HepG2 (cell line): ENCODE data around the gene TMEM129. TPM values are rescaled to one million over a fixed set of nuclear protein-coding genes. Genes with fewer than 3 reads are reported as not detected.

Experiments
- CBFB ChIP-seq: sonication (generic); formaldehyde crosslinking; IDR thresholded peaks from 2 replicates; pipeline ENCODE4 v1.4.0; 2020; ENCODE audit warnings: missing genetic modification reagents
- ESRRA ChIP-seq: sonication (generic); formaldehyde crosslinking; IDR thresholded peaks from 2 replicates; pipeline ENCODE4 v1.5.1; 2020; ENCODE audit warnings: mild to moderate bottlenecking, low read depth, missing genetic modification reagents
- ETV5 ChIP-seq: IDR thresholded peaks from 2 replicates; pipeline ENCODE4 v1.6.1; 2018; ENCODE audit warnings: missing biosample characterization, missing genetic modification reagents, inconsistent platforms, borderline replicate concordance
- FIP1L1 ChIP-seq: fragments of 200-400 bp; formaldehyde crosslinking; IDR thresholded peaks from 2 replicates; pipeline ENCODE4 v1.6.1; 2018; ENCODE audit warnings: low read depth, mild to moderate bottlenecking, low read length, moderate library complexity, borderline replicate concordance; ENCODE audit not compliant: insufficient read depth
- HCFC1 ChIP-seq: fragments of 150-350 bp; IDR thresholded peaks from 2 replicates; pipeline ENCODE4 v1.6.1; 2014; ENCODE audit warnings: low read depth, low read length
- HNRNPUL1 ChIP-seq: fragments of 200-400 bp; formaldehyde crosslinking; IDR thresholded peaks from 2 replicates; pipeline ENCODE4 v1.6.1; 2017; ENCODE audit warnings: low read depth, mild to moderate bottlenecking, low read length, moderate library complexity
- NFKBIZ ChIP-seq: IDR thresholded peaks from 2 replicates; pipeline ENCODE4 v1.6.1; 2018; ENCODE audit warnings: missing genetic modification reagents, missing compliant biosample characterization
- NR2C2 ChIP-seq: sonication (generic); formaldehyde crosslinking; IDR thresholded peaks from 2 replicates; pipeline ENCODE4 v1.4.0; 2020; ENCODE audit warnings: missing genetic modification reagents, mild to moderate bottlenecking, moderate library complexity, borderline replicate concordance
- PHB2 ChIP-seq: fragments of 450-650 bp; IDR thresholded peaks from 2 replicates; pipeline ENCODE4 v1.6.1; 2018; ENCODE audit not compliant: partially characterized antibody
- SIN3B ChIP-seq: fragments of 150-350 bp; IDR thresholded peaks from 2 replicates; pipeline ENCODE4 v1.6.1; 2014; ENCODE audit warnings: low read length
- SNAI1 ChIP-seq: sonication (generic); formaldehyde crosslinking; IDR thresholded peaks from 2 replicates; pipeline ENCODE4 v1.5.0; 2020; ENCODE audit warnings: mild to moderate bottlenecking, missing genetic modification reagents, borderline replicate concordance
- SP1 ChIP-seq, 2 experiments: fragments of 450-650 bp in 1 of 2; sonication (generic) in 1 of 2; formaldehyde crosslinking in 1 of 2; IDR thresholded peaks; 2 replicates each; pipeline versions ENCODE4 v1.4.0 to v1.6.1; 2016 to 2020; ENCODE audit warnings: missing genetic modification reagents in 1 of 2
- TRIM24 ChIP-seq: sonication (generic); formaldehyde crosslinking; IDR thresholded peaks from 2 replicates; pipeline ENCODE4 v1.8.0; 2022; ENCODE audit warnings: mild to moderate bottlenecking, missing genetic modification reagents
- ZNF20 ChIP-seq: sonication (generic); formaldehyde crosslinking; IDR thresholded peaks from 2 replicates; pipeline ENCODE4 v1.4.0; 2020; ENCODE audit warnings: mild to moderate bottlenecking, moderate library complexity, missing genetic modification reagents
- ZNF33A ChIP-seq: sonication (generic); formaldehyde crosslinking; IDR thresholded peaks from 2 replicates; pipeline ENCODE4 v1.5.1; 2020; ENCODE audit warnings: missing genetic modification reagents, mild to moderate bottlenecking, moderate library complexity, borderline replicate concordance
- ZNF543 ChIP-seq: sonication (generic); formaldehyde crosslinking; IDR thresholded peaks from 2 replicates; pipeline ENCODE4 v1.4.0; 2020; ENCODE audit warnings: mild to moderate bottlenecking, missing genetic modification reagents
- ZNF558 ChIP-seq: sonication (generic); formaldehyde crosslinking; IDR thresholded peaks from 2 replicates; pipeline ENCODE4 v1.9.0; 2022; ENCODE audit warnings: mild to moderate bottlenecking, missing genetic modification reagents, borderline replicate concordance
- ZNF720 ChIP-seq: sonication (generic); formaldehyde crosslinking; IDR thresholded peaks from 2 replicates; pipeline ENCODE4 v1.4.0; 2020; ENCODE audit warnings: missing genetic modification reagents
- ZSCAN9 ChIP-seq: IDR thresholded peaks from 2 replicates; pipeline ENCODE4 v1.6.1; 2016; ENCODE audit warnings: borderline replicate concordance
- polyA plus RNA-seq, 8 experiments: library from polyadenylated mRNA; depleted of rRNA in 3 of 8; stranded (reverse) in 7 of 8; unstranded in 1 of 8; fragments of >200 nt; fragmentation: Illumina TruSeq in 4 of 8; extraction: Trizol in 4 of 8; gene quantifications; 2 replicates each; pipeline versions ENCODE4 v1.2.1 to v1.2.3, GENCODE V29; 2011 to 2016; ENCODE audit warnings: low read depth in 4 of 8, missing spikeins in 1 of 8, mixed read lengths in 1 of 8; ENCODE audit not compliant: insufficient read depth in 1 of 8
- total RNA-seq, 5 experiments: library from RNA; depleted of rRNA; stranded (reverse); fragments of >200 nt; fragmentation: Illumina TruSeq; extraction: Trizol; gene quantifications; 2 replicates each; pipeline ENCODE4 v1.2.3, GENCODE V29; 2016; ENCODE audit warnings: low read depth in 1 of 5
- TF ChIP-seq, protein P1 (sequence below): sonication (generic); formaldehyde crosslinking; IDR thresholded peaks from 2 replicates; pipeline ENCODE4 v1.4.0; 2020; ENCODE audit warnings: mild to moderate bottlenecking, missing genetic modification reagents
- TF ChIP-seq, protein P2 (sequence below): sonication (generic); formaldehyde crosslinking; IDR thresholded peaks from 2 replicates; pipeline ENCODE4 v1.4.0; 2020; ENCODE audit warnings: mild to moderate bottlenecking, missing genetic modification reagents, borderline replicate concordance
- TF ChIP-seq, protein P3 (sequence below): IDR thresholded peaks from 2 replicates; pipeline ENCODE4 v1.6.1; 2012; ENCODE audit warnings: low read length, improper control_type of control experiment

TMEM129 gene
- total and polyA plus RNA-seq, 2 of the 13 experiments (the other 11 are each of a cell fraction or from before 2014, with no cell fraction given), result 19.0 to 25.8 TPM

DNA sequence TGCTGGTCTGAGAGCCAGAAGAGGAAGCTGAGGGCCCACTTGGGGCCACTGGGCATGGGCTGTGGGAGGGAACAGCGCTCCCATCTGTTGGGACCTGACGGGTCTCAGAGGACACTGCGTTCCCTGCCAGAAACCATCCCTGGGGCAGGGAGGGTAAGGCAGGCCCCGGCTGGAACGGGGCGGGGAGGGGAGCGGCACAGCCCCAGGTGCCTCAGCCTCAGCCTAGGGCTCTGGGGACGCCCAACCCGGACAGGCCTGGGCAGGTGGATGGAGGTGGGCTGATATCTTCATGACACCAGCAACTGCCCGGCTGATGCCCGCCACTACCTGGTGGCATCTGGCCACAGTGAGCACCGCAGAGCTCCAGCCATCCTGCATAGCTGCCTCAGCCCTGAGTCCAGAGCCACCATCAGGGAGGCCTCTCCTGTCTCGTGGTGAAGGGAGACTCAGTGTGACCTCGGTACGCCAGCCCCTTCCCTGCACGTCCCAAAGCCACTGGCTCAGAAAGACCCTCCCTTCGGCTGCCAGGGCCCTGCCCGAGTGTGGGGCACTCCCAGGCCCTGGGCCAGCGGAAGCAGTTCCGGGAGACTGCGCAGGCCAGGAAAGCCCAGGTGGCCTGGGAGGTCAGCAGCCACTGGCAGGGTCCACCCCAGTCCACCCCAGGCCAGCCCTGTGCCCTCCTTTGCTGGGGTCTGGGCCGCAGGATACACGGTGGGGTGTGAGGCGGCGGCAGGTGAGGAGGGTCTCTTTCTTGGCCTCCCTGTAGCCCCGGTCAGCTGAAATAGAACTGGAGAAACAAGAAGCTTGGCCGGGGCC is 37.4 kb upstream of the TMEM129 start (continued):
- TF ChIP-seq ZNF543 (0 out of 2 replicates have a peak, but pooled peaks have one; percentile 26), HNRNPUL1 (no peak), SP1 (IDR thresholded peaks at IDR 0.05) (no peak), SP1 (CRISPR knock-in tag; IDR thresholded peaks at IDR 0.05) (no peak), ETV5 (CRISPR knock-in tag) (no peak), ZNF558 (CRISPR knock-in tag) (0 out of 2 replicates have a peak, but pooled peaks have one; percentile 43), ZNF720 (CRISPR knock-in tag) (no peak), NR2C2 (CRISPR knock-in tag) (no peak), ZSCAN9 (CRISPR knock-in tag) (no peak), ZNF33A (CRISPR knock-in tag) (no peak), NFKBIZ (no peak), SNAI1 (CRISPR knock-in tag) (no peak), FIP1L1 (no peak), SIN3B (no peak), ESRRA (CRISPR knock-in tag) (no peak), PHB2 (no peak), CBFB (CRISPR knock-in tag) (no peak), ZNF20 (no peak), HCFC1 (no peak), TRIM24 (CRISPR knock-in tag) (no peak)
- TF ChIP-seq, protein P1, sequence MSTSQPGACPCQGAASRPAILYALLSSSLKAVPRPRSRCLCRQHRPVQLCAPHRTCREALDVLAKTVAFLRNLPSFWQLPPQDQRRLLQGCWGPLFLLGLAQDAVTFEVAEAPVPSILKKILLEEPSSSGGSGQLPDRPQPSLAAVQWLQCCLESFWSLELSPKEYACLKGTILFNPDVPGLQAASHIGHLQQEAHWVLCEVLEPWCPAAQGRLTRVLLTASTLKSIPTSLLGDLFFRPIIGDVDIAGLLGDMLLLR (CRISPR knock-in tag), result no peak
- TF ChIP-seq, protein P2, sequence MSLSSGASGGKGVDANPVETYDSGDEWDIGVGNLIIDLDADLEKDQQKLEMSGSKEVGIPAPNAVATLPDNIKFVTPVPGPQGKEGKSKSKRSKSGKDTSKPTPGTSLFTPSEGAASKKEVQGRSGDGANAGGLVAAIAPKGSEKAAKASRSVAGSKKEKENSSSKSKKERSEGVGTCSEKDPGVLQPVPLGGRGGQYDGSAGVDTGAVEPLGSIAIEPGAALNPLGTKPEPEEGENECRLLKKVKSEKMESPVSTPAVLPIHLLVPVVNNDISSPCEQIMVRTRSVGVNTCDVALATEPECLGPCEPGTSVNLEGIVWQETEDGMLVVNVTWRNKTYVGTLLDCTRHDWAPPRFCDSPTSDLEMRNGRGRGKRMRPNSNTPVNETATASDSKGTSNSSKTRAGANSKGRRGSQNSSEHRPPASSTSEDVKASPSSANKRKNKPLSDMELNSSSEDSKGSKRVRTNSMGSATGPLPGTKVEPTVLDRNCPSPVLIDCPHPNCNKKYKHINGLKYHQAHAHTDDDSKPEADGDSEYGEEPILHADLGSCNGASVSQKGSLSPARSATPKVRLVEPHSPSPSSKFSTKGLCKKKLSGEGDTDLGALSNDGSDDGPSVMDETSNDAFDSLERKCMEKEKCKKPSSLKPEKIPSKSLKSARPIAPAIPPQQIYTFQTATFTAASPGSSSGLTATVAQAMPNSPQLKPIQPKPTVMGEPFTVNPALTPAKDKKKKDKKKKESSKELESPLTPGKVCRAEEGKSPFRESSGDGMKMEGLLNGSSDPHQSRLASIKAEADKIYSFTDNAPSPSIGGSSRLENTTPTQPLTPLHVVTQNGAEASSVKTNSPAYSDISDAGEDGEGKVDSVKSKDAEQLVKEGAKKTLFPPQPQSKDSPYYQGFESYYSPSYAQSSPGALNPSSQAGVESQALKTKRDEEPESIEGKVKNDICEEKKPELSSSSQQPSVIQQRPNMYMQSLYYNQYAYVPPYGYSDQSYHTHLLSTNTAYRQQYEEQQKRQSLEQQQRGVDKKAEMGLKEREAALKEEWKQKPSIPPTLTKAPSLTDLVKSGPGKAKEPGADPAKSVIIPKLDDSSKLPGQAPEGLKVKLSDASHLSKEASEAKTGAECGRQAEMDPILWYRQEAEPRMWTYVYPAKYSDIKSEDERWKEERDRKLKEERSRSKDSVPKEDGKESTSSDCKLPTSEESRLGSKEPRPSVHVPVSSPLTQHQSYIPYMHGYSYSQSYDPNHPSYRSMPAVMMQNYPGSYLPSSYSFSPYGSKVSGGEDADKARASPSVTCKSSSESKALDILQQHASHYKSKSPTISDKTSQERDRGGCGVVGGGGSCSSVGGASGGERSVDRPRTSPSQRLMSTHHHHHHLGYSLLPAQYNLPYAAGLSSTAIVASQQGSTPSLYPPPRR (CRISPR knock-in tag), result no peak
- TF ChIP-seq, protein P3, sequence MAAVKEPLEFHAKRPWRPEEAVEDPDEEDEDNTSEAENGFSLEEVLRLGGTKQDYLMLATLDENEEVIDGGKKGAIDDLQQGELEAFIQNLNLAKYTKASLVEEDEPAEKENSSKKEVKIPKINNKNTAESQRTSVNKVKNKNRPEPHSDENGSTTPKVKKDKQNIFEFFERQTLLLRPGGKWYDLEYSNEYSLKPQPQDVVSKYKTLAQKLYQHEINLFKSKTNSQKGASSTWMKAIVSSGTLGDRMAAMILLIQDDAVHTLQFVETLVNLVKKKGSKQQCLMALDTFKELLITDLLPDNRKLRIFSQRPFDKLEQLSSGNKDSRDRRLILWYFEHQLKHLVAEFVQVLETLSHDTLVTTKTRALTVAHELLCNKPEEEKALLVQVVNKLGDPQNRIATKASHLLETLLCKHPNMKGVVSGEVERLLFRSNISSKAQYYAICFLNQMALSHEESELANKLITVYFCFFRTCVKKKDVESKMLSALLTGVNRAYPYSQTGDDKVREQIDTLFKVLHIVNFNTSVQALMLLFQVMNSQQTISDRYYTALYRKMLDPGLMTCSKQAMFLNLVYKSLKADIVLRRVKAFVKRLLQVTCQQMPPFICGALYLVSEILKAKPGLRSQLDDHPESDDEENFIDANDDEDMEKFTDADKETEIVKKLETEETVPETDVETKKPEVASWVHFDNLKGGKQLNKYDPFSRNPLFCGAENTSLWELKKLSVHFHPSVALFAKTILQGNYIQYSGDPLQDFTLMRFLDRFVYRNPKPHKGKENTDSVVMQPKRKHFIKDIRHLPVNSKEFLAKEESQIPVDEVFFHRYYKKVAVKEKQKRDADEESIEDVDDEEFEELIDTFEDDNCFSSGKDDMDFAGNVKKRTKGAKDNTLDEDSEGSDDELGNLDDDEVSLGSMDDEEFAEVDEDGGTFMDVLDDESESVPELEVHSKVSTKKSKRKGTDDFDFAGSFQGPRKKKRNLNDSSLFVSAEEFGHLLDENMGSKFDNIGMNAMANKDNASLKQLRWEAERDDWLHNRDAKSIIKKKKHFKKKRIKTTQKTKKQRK, result no peak
